Activated CD4-positive, CD25-positive, alpha-beta regulatory T cell (primary cell): ENCODE results near the gene INS.

Source experiments
- DNase-seq, 4 experiments: peaks; one replicate each; lab custom pipeline; 2025; lab: John Stamatoyannopoulos, UW

INS gene

GRCh38 chr11:2164861-2165555 is 4.0 kb upstream of the INS start:
- DNase-seq = no peak

- no peak for DNase-seq
These were observed 3.1 kb upstream of the INS start for GRCh38 chr11:2164081-2164480.

GRCh38 chr11:2163428-2163978 is 2.5 kb upstream of the INS start:
- DNase-seq = no peak

- no peak for DNase-seq
These were observed 1.2 kb downstream of the INS start for GRCh38 chr11:2159536-2160413.

GRCh38 chr11:2158966-2159365 is 2.0 kb downstream of the INS start:
- no peak for DNase-seq

GRCh38 chr11:2158296-2158737 is 2.7 kb downstream of the INS start:
- DNase-seq = no peak

- no peak for DNase-seq
These were observed 3.5 kb downstream of the INS start for GRCh38 chr11:2157294-2158040.

- peak in 2 of 4 experiments; percentile 32 to 50 for DNase-seq
These were observed 4.4 kb downstream of the INS start for GRCh38 chr11:2156416-2157182.

- no peak for DNase-seq
These were observed 5.5 kb downstream of the INS start for GRCh38 chr11:2155511-2155910.

- no peak for DNase-seq
These were observed 6.1 kb downstream of the INS start for GRCh38 chr11:2154889-2155288.

- no peak for DNase-seq
These were observed 6.8 kb downstream of the INS start for GRCh38 chr11:2154195-2154585.

GRCh38 chr11:2153581-2154194 is 7.3 kb downstream of the INS start:
- no peak for DNase-seq

GRCh38 chr11:2151500-2152257 is 9.3 kb downstream of the INS start:
- peak; percentile 39 to 68 (median 58) for DNase-seq

GRCh38 chr11:2149864-2150847 is 10.9 kb downstream of the INS start:
- DNase-seq = no peak

- DNase-seq = no peak
These were observed 11.5 kb downstream of the INS start for GRCh38 chr11:2149460-2149859.

GRCh38 chr11:2148595-2148994 is 12.4 kb downstream of the INS start:
- DNase-seq = no peak

GRCh38 chr11:2147391-2147790 is 13.6 kb downstream of the INS start:
- no peak for DNase-seq

GRCh38 chr11:2146051-2146450 is 15.0 kb downstream of the INS start:
- no peak for DNase-seq
